GM23338 (cell line): ENCODE data around the gene FMN2.

Experiments
- CREB1 ChIP-seq: fragments of 250-450 bp; sonication (Bioruptor Pico); IDR thresholded peaks from 2 replicates; pipeline ENCODE4 v1.5.0; 2020; ENCODE audit warnings: low read depth, mild to moderate bottlenecking, moderate library complexity
- CTCF ChIP-seq, 2 experiments: fragments of 200-600 bp in 1 of 2; sonication (generic) in 1 of 2; conservative IDR thresholded peaks; 2 replicates each; pipeline versions ENCODE4 v1.5.1 to v1.6.1; 2016 to 2017; ENCODE audit warnings: antibody characterized with exemption in 2 of 2, low read depth in 2 of 2, mild to moderate bottlenecking in 2 of 2, moderate library complexity in 1 of 2
- EZH2 ChIP-seq: fragments of 200-600 bp; sonication (generic); IDR thresholded peaks from one replicate; pipeline ENCODE4 v1.8.0; 2017; ENCODE audit warnings: antibody characterized with exemption, mild to moderate bottlenecking, low read depth; ENCODE audit not compliant: unreplicated experiment
- EZH2phosphoT487 ChIP-seq: fragments of 200-600 bp; sonication (generic); IDR thresholded peaks from one replicate; pipeline ENCODE4 v1.8.1; 2018; ENCODE audit warnings: antibody characterized with exemption; ENCODE audit not compliant: unreplicated experiment
- JUNB ChIP-seq: IDR thresholded peaks from one replicate; pipeline ENCODE4 v1.6.1; 2016; ENCODE audit warnings: antibody characterized with exemption; ENCODE audit not compliant: unreplicated experiment
- POLR2AphosphoS5 ChIP-seq: IDR thresholded peaks from 2 replicates; pipeline ENCODE4 v1.6.1; 2016; ENCODE audit warnings: antibody characterized with exemption, low read depth
- REST ChIP-seq: IDR thresholded peaks from one replicate; pipeline ENCODE4 v1.6.1; 2018; ENCODE audit warnings: antibody characterized with exemption; ENCODE audit not compliant: unreplicated experiment
- STAT1 ChIP-seq: IDR thresholded peaks from one replicate; pipeline ENCODE4 v1.6.1; 2016; ENCODE audit warnings: antibody characterized with exemption; ENCODE audit not compliant: unreplicated experiment

GRCh38 chr1:240145120-240145519 is 53.4 kb downstream of the FMN2 start:
- TF ChIP-seq CTCF (conservative IDR thresholded peaks at IDR 0.05; ENCODE audit: low read depth in 2 of 2) (no peak), CREB1 (CRISPR knock-in tag) (no peak), REST (no peak), EZH2 (no peak), JUNB (no peak), POLR2AphosphoS5 (no peak), EZH2phosphoT487 (no peak), STAT1 (no peak)
